Measurements from ENCODE around the gene TTC23L. TPM values are rescaled to one million over a fixed set of nuclear protein-coding genes. Genes with fewer than 3 reads are reported as not detected.

The TTC23L gene
- total RNA-seq, 2 donors from 2014 or later: 2.4 to 2.7 TPM

GRCh38 chr5:34944044-34944443 is 105.1 kb downstream of the TTC23L start:
- intact Hi-C loops (cut with DNase I): no loop called here
- TF ChIP-seq CTCF (IDR thresholded peaks at IDR 0.05): no peak
- TF ChIP-seq POLR2AphosphoS5 (IDR thresholded peaks at IDR 0.05): no peak
- no peak for TF ChIP-seq POLR2A (IDR thresholded peaks at IDR 0.05)
- H3K27me3 ChIP-seq (replicated peaks; ENCODE audit: insufficient read depth): no peaks in the 10 kb centered on the region
- no peak overlapping the region for H3K4me3 ChIP-seq
- DNase-seq (ENCODE audit: low spot score): no peak
- 95% methylated on average over 2 of the region's 2 CpGs for WGBS
- H3K36me3 ChIP-seq: no peaks in the 10 kb centered on the region
- H3K9me3 ChIP-seq: no peaks in the 10 kb centered on the region
- H3K27ac ChIP-seq: no peak overlapping the region
- H3K4me1 ChIP-seq (replicated peaks): no peaks in the 10 kb centered on the region

- no peak for DNase-seq (ENCODE audit: low spot score)
- Histone ChIP-seq H3K4me1 (replicated peaks) (no peaks in the 10 kb centered on the region), H3K4me3 (no peak overlapping the region), H3K9me3 (no peaks in the 10 kb centered on the region), H3K27me3 (replicated peaks; ENCODE audit: insufficient read depth) (no peaks in the 10 kb centered on the region), H3K27ac (no peak overlapping the region), H3K36me3 (no peaks in the 10 kb centered on the region)
- intact Hi-C loops (cut with DNase I): no loop called here
- TF ChIP-seq POLR2A (IDR thresholded peaks at IDR 0.05) (no peak), CTCF (IDR thresholded peaks at IDR 0.05) (no peak), POLR2AphosphoS5 (IDR thresholded peaks at IDR 0.05) (no peak)
- 86% methylated on average over 11 of the region's 11 CpGs for WGBS
Observed at GRCh38 chr5:34944460-34945047, 105.6 kb downstream of the TTC23L start.

Other genes with a start within 250 kb of the TTC23L start
- gene RAI14, start 182.8 kb upstream of the TTC23L start, total RNA-seq: 10 to 100 TPM in 1 of 2 donors, 1 to 10 TPM in 1; 9.6 to 23.7 TPM
- 10 to 100 TPM; 18.4 to 28.1 TPM for gene RAD1, start 76.3 kb downstream of the TTC23L start, total RNA-seq
- 10 to 100 TPM; 15.6 to 20.4 TPM for gene BRIX1, start 76.5 kb downstream of the TTC23L start, total RNA-seq
- gene DNAJC21, start 90.4 kb downstream of the TTC23L start, total RNA-seq: 10 to 100 TPM; 30.6 to 36.5 TPM
- gene AGXT2, start 208.8 kb downstream of the TTC23L start, total RNA-seq: not detected

All from prostate gland (tissue), 2 donors.